Effector memory CD8-positive, alpha-beta T cell (primary cell): ENCODE results near the gene ZFAND2B.
A peak's percentile ranks its signal among the peaks of the same experiment; 100 is the strongest.
"Not testable (repeated sequence)": the region's sequence is repeated elsewhere in the genome, so short reads cannot be mapped to it uniquely, and the experiment has no call there.

Experiments used
- ATAC-seq: fragments of 150-1000 bp; cut with Tn5 transposase; replicated peaks from 2 replicates; pipeline ENCODE4 v1.10.0; 2021; ENCODE audit warnings: mild to moderate bottlenecking, moderate library complexity
- DNase-seq, 3 experiments: peaks; one replicate each; pipeline ENCODE4 v3.0.0; 2021
- H3K27ac Mint-ChIP-seq, 2 donors: one replicate each; pipeline ENCODE4 v1.8.0; 2022; ENCODE audit warnings: mild to moderate bottlenecking in 2 of 2, mixed read lengths in 2 of 2, moderate library complexity in 2 of 2
- H3K27me3 Mint-ChIP-seq, 2 donors: one replicate each; pipeline ENCODE4 v1.8.0; 2022; ENCODE audit warnings: mixed read lengths in 2 of 2
- H3K36me3 Mint-ChIP-seq: one replicate; pipeline ENCODE4 v1.8.0; 2022; ENCODE audit warnings: mild to moderate bottlenecking, moderate library complexity, mixed read lengths; ENCODE audit not compliant: insufficient read depth
- H3K4me1 Mint-ChIP-seq, 2 donors: one replicate each; pipeline ENCODE4 v1.8.0; 2022; ENCODE audit warnings: low read depth in 2 of 2, mixed read lengths in 2 of 2
- H3K4me3 Mint-ChIP-seq, 2 donors: one replicate each; pipeline ENCODE4 v1.8.0; 2022; ENCODE audit warnings: mild to moderate bottlenecking in 2 of 2, mixed read lengths in 2 of 2, moderate library complexity in 2 of 2
- H3K9me3 Mint-ChIP-seq, 2 donors: one replicate each; pipeline ENCODE4 v1.8.0; 2022; ENCODE audit warnings: mixed read lengths in 2 of 2

ZFAND2B gene

DNA sequence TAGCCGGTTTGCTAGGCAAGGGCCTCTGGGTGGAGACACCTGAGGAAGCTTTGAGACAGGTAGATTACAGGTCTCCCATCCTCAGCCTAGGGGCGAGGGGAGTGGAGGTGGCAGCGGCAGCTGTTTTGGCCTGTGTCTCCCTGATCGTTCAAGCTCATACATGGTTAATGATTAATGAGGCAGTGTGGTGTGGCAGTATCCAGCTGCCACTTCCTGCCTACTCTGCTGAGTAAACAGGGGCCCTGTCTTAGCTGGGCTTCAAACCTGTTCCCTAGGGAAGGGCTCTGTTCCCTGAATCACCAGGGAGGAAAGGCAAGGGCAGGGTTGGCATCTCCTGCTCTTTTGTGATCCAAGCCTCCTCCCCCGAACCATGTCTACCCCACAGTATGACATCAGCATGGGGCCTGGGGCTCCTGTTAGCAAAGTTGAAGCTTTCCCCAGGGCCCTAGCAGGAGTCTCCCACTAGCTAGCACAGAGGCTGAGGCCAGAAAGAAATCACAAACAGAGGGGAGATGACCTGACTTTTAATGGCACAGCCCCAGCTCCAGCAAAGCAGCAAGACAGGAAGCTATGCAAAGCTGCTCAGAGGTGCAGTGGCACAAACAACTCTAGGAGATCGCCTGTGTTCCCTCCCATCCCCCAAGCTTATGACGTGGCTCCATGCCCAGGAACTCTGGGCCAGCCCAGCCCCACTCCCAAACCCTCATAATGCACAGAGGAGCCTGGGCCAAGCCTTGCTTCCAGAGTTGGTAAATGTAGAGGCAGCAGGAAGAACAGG is 42.8 kb downstream of the ZFAND2B start:
- H3K27ac Mint-ChIP-seq: peak overlapping the region; percentile 87 to 89
- H3K27me3 Mint-ChIP-seq: no peaks in the 10 kb centered on the region
- peak; percentile 37 to 51 (median 45) for DNase-seq
- peaks cover 72 to 80% of the 10 kb centered on the region in 2 donors for H3K4me1 Mint-ChIP-seq
- peaks cover 82% of the 10 kb centered on the region for H3K36me3 Mint-ChIP-seq
- H3K9me3 Mint-ChIP-seq: no peaks in the 10 kb centered on the region
- peak overlapping the region; percentile 73 to 82 for H3K4me3 Mint-ChIP-seq
- peak; percentile 7 for ATAC-seq

GRCh38 chr2:219250049-219250781 is 43.6 kb downstream of the ZFAND2B start:
- Mint-ChIP-seq H3K27me3 (no peaks in the 10 kb centered on the region), H3K27ac (peak overlapping the region; percentile 87 to 96), H3K36me3 (peaks cover 82% of the 10 kb centered on the region), H3K9me3 (no peaks in the 10 kb centered on the region), H3K4me1 (peaks cover 71 to 79% of the 10 kb centered on the region in 2 donors), H3K4me3 (peak overlapping the region; percentile 73 to 82)
- ATAC-seq (no peak), DNase-seq (no peak)

GRCh38 chr2:219251656-219252055 is 45.1 kb downstream of the ZFAND2B start:
- peaks cover 66 to 69% of the 10 kb centered on the region in 2 donors for H3K4me1 Mint-ChIP-seq
- ATAC-seq: no peak
- peak overlapping the region; percentile 87 to 96 for H3K27ac Mint-ChIP-seq

GRCh38 chr2:219252084-219252483 is 45.5 kb downstream of the ZFAND2B start:
- peak in 1 of 3 experiments; percentile 24 for DNase-seq
- peaks cover 73% of the 10 kb centered on the region for H3K36me3 Mint-ChIP-seq

More at GRCh38 chr2:219251656-219252055, 45.1 kb downstream of the ZFAND2B start:
- Mint-ChIP-seq H3K36me3 (peaks cover 73% of the 10 kb centered on the region), H3K27me3 (no peaks in the 10 kb centered on the region), H3K9me3 (no peaks in the 10 kb centered on the region), H3K4me3 (peak overlapping the region; percentile 73 to 82)
- DNase-seq: no peak

GRCh38 chr2:219252570-219252899 is 46.0 kb downstream of the ZFAND2B start:
- Mint-ChIP-seq H3K9me3 (no peaks in the 10 kb centered on the region), H3K27ac (peak overlapping the region; percentile 87 to 96), H3K36me3 (peaks cover 69% of the 10 kb centered on the region), H3K27me3 (no peaks in the 10 kb centered on the region), H3K4me3 (peak overlapping the region; percentile 73 to 82), H3K4me1 (peaks cover 57 to 61% of the 10 kb centered on the region in 2 donors)
- peak in 1 of 3 experiments; percentile 34 for DNase-seq
- ATAC-seq: peak; percentile 0

More at GRCh38 chr2:219252084-219252483, 45.5 kb downstream of the ZFAND2B start:
- no peaks in the 10 kb centered on the region for H3K27me3 Mint-ChIP-seq
- peaks cover 62 to 65% of the 10 kb centered on the region in 2 donors for H3K4me1 Mint-ChIP-seq
- peak overlapping the region; percentile 87 to 96 for H3K27ac Mint-ChIP-seq
- H3K9me3 Mint-ChIP-seq: no peaks in the 10 kb centered on the region
- peak overlapping the region; percentile 73 to 82 for H3K4me3 Mint-ChIP-seq
- ATAC-seq: no peak

DNA sequence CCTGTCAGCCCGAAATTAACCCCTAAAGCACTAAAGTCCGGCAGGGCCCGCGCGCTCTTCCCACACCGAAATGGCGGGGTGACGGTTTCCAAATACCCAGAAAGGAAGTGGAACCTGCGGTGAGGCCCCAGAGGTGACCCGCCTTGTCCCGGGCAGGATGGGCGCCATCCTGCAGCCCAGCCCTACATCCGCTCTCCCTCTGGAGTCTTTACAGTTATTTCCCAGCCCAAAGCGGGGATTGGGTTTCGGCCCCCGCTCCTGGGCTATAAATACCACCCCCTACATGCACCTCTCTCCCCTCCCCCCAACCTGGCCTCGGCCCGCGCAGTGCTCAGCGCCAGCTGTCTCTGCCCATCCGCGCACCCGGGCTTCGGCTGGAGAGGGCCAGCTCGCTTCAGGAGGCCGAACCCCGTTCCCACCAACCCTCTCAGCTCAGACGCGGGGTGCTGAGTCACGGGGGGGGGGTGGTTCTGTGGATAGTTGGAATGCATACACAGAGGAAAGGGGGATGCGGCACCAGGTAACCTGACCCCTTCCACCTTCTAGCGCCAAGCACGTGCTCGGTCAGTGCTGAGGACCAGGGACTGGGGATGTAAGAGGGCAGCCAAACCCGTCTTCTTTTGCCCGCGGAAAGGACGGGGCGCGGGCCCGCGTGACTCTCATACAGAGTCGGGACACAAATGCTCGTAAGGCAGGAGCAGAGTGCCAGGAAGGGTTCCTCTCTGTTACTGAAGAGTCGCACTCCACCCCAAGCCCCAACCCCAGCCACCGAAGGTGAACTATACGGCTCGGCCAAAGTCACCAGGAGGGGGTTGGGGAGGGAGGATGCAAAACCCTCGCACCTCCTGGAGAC is 46.5 kb downstream of the ZFAND2B start, which contains the start of gene TUBA4B:
TSS of gene TUBA4B (plus strand) at position 344 of the 853 bp plus-strand sequence. CDS start at position 509, 165 bp downstream.
- Mint-ChIP-seq H3K4me1 (peaks cover 52 to 55% of the 10 kb centered on the region in 2 donors), H3K27me3 (no peaks in the 10 kb centered on the region), H3K4me3 (peak within 1 kb of the TSS; percentile 73 to 82), H3K9me3 (no peaks in the 10 kb centered on the region), H3K36me3 (peaks cover 64% of the 10 kb centered on the region), H3K27ac (peak within 1 kb of the TSS; percentile 87 to 96)
- ATAC-seq (peak; percentile 22), DNase-seq (peak in 2 of 3 experiments; percentile 32 to 38)

- Mint-ChIP-seq H3K27ac (peak within 1 kb of the TSS; percentile 87 to 96), H3K4me1 (peaks cover 44 to 46% of the 10 kb centered on the region in 2 donors), H3K36me3 (peaks cover 59% of the 10 kb centered on the region), H3K9me3 (no peaks in the 10 kb centered on the region), H3K27me3 (no peaks in the 10 kb centered on the region), H3K4me3 (peak within 1 kb of the TSS; percentile 73 to 82)
- DNase-seq (peak; percentile 87 to 89 (median 89)), ATAC-seq (peak; percentile 71)
Observed at GRCh38 chr2:219253753-219254589, 47.4 kb downstream of the ZFAND2B start, which contains the start of gene TUBA4A. TUBA4A (minus strand) TSS chr2:219253918; CDS start chr2:219253858, 60 bp downstream.

GRCh38 chr2:219254590-219255201 is 48.1 kb downstream of the ZFAND2B start:
- H3K27me3 Mint-ChIP-seq: peaks cover 3 to 5% of the 10 kb centered on the region in 2 donors
- ATAC-seq (peak; percentile 40), DNase-seq (peak in 2 of 3 experiments; percentile 38 to 60)
- peak overlapping the region; percentile 73 to 82 for H3K4me3 Mint-ChIP-seq
- no peaks in the 10 kb centered on the region for H3K9me3 Mint-ChIP-seq
- peaks cover 37 to 39% of the 10 kb centered on the region in 2 donors for H3K4me1 Mint-ChIP-seq
- H3K27ac Mint-ChIP-seq: peak overlapping the region; percentile 87 to 96
- H3K36me3 Mint-ChIP-seq: peaks cover 52% of the 10 kb centered on the region

DNA sequence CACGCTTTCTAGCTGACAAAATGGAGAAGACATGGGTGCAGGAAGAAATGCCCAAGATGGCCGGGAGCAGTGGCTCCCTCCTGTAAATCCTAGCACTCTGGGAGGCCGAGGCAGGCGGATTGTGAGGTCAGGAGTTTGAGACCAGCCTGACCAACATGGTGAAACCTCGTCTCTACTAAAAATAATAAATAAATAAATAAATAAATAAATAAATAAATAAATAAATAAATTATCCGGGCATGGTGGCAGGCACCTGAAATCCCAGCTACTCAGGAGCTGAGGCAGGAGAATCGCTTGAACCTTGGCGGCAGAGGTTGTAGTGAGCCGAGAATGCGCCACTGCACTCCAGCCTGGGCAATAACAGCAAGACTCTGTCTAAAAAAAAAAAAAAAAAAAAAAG is 52.4 kb downstream of the ZFAND2B start:
- not testable (repeated sequence) for H3K4me1 Mint-ChIP-seq, H3K4me3 Mint-ChIP-seq, H3K27ac Mint-ChIP-seq, DNase-seq, H3K9me3 Mint-ChIP-seq, ATAC-seq
- Mint-ChIP-seq H3K27me3 (peaks cover 13 to 30% of the 10 kb centered on the region in 2 donors), H3K36me3 (peaks cover 11% of the 10 kb centered on the region)
